IMR-90 (cell line): ENCODE measurements around the gene ASMTL. TPM values are rescaled to one million over a fixed set of nuclear protein-coding genes. Genes with fewer than 3 reads are reported as not detected.

ENCODE experiments used
- ATAC-seq: fragments of 200-7000 bp; cut with Tn5 transposase; 2 replicates; pipeline ENCODE4 v1.9.1; 2020; ENCODE audit warnings: low read depth, mild to moderate bottlenecking, moderate library complexity
- BruUV-seq: library from RNA; stranded (reverse); fragments of 400-500 nt; replicated peaks from 2 replicates; lab custom pipeline; 2021; lab: Mats Ljungman, UMichigan
- CTCF ChIA-PET: fragments of 300-600 bp; formaldehyde crosslinking; extraction: SDS; loops from one replicate; lab custom pipeline; 2021; ENCODE audit warnings: antibody characterized with exemption; lab: Yijun Ruan, JAX
- POLR2A ChIA-PET: fragments of 300-600 bp; sonication (Branson Sonifier 250); formaldehyde crosslinking; loops from one replicate; lab custom pipeline; 2022; ENCODE audit warnings: antibody characterized with exemption; ENCODE audit not compliant: unreplicated experiment; lab: Charles Lee
- DNase-seq: peaks from one replicate; pipeline ENCODE4 v3.0.0; 2013
- H2AFZ ChIP-seq: replicated peaks from 2 replicates; pipeline ENCODE3; 2013; ENCODE audit warnings: low read length, mild to moderate bottlenecking; ENCODE audit not compliant: poor library complexity
- H2AK5ac ChIP-seq: 2 replicates; pipeline ENCODE4 v1.6.1; 2013; ENCODE audit warnings: low read depth, low read length, inconsistent platforms
- H2AK9ac ChIP-seq: replicated peaks from 2 replicates; pipeline ENCODE3; 2013; ENCODE audit warnings: mild to moderate bottlenecking, low read depth, low read length, moderate library complexity; ENCODE audit not compliant: poor library complexity
- H2BK120ac ChIP-seq: 2 replicates; pipeline ENCODE4 v1.6.1; 2013; ENCODE audit warnings: low read depth, low read length, inconsistent platforms
- H2BK15ac ChIP-seq: 3 replicates; pipeline ENCODE4 v1.6.1; 2013; ENCODE audit warnings: low read depth, low read length, inconsistent platforms
- H2BK20ac ChIP-seq: 2 replicates; pipeline ENCODE4 v1.6.1; 2013; ENCODE audit warnings: low read depth, mild to moderate bottlenecking, inconsistent platforms, low read length, moderate library complexity
- H2BK5ac ChIP-seq: 2 replicates; pipeline ENCODE4 v1.6.1; 2013; ENCODE audit warnings: mild to moderate bottlenecking, low read depth, low read length, inconsistent platforms; ENCODE audit not compliant: poor library complexity, severe bottlenecking
- H3K14ac ChIP-seq: replicated peaks from 2 replicates; pipeline ENCODE4 v1.6.1; 2013; ENCODE audit warnings: low read depth, low read length, inconsistent platforms
- H3K18ac ChIP-seq: 2 replicates; pipeline ENCODE4 v1.6.1; 2013; ENCODE audit warnings: low read depth, low read length, control low read depth
- H3K23ac ChIP-seq: 2 replicates; pipeline ENCODE4 v1.6.1; 2013; ENCODE audit warnings: low read depth, low read length, inconsistent platforms
- H3K27ac ChIP-seq: 2 replicates; pipeline ENCODE4 v1.5.1; 2013; ENCODE audit warnings: mild to moderate bottlenecking, control low read depth, low read length; ENCODE audit not compliant: insufficient read depth
- H3K27me3 ChIP-seq: 2 replicates; pipeline ENCODE4 v1.6.1; 2013; ENCODE audit warnings: low read length; ENCODE audit not compliant: control insufficient read depth, insufficient read depth
- H3K36me3 ChIP-seq: 2 replicates; pipeline ENCODE4 v1.6.1; 2013; ENCODE audit warnings: low read length, mixed read lengths; ENCODE audit not compliant: control insufficient read depth, insufficient read depth
- H3K4ac ChIP-seq: 2 replicates; pipeline ENCODE4 v1.6.1; 2013; ENCODE audit warnings: low read depth, low read length, inconsistent platforms
- H3K4me1 ChIP-seq: 2 replicates; pipeline ENCODE4 v1.6.1; 2013; ENCODE audit warnings: low read length, mixed read lengths; ENCODE audit not compliant: control insufficient read depth, insufficient read depth
- H3K4me2 ChIP-seq: 2 replicates; pipeline ENCODE4 v1.6.1; 2013; ENCODE audit warnings: low read depth, mild to moderate bottlenecking, control low read depth, low read length, moderate library complexity
- H3K4me3 ChIP-seq: 2 replicates; pipeline ENCODE4 v1.5.1; 2013; ENCODE audit warnings: low read depth, mild to moderate bottlenecking, control low read depth, low read length, moderate library complexity; ENCODE audit not compliant: insufficient read depth
- H3K56ac ChIP-seq: 2 replicates; pipeline ENCODE4 v1.6.1; 2013; ENCODE audit warnings: low read length, inconsistent platforms; ENCODE audit not compliant: insufficient read depth; ENCODE audit errors: extremely low read depth
- H3K79me1 ChIP-seq, 2 experiments: 2 replicates each; pipeline ENCODE4 v1.6.1; 2013; ENCODE audit warnings: low read length in 2 of 2, inconsistent platforms in 1 of 2, low read depth in 1 of 2
- H3K9ac ChIP-seq: 2 replicates; pipeline ENCODE4 v1.6.1; 2013; ENCODE audit warnings: low read depth, low read length, control low read depth
- H3K9me1 ChIP-seq: 2 replicates; pipeline ENCODE4 v1.6.1; 2013; ENCODE audit warnings: low read length, inconsistent platforms; ENCODE audit not compliant: insufficient read depth
- H3K9me3 ChIP-seq: 2 replicates; pipeline ENCODE4 v1.6.1; 2013; ENCODE audit warnings: low read length; ENCODE audit not compliant: control insufficient read depth, insufficient read depth
- H4K20me1 ChIP-seq: 2 replicates; pipeline ENCODE4 v1.6.1; 2013; ENCODE audit warnings: low read length, inconsistent platforms; ENCODE audit not compliant: insufficient read depth
- H4K5ac ChIP-seq: 2 replicates; pipeline ENCODE4 v1.6.1; 2013; ENCODE audit warnings: mild to moderate bottlenecking, low read depth, low read length, control low read depth
- H4K8ac ChIP-seq, 2 experiments: 2 replicates each; pipeline ENCODE4 v1.6.1; 2013; ENCODE audit warnings: low read depth in 2 of 2, low read length in 2 of 2, control low read depth in 1 of 2, inconsistent platforms in 1 of 2
- H4K91ac ChIP-seq: 2 replicates; pipeline ENCODE4 v1.6.1; 2013; ENCODE audit warnings: low read depth, low read length, inconsistent platforms; ENCODE audit not compliant: insufficient read depth
- CHD1 ChIP-seq: IDR thresholded peaks from 2 replicates; pipeline ENCODE4 v1.6.1; 2012; ENCODE audit warnings: low read depth, low read length, improper control_type of control experiment
- CTCF ChIP-seq: conservative IDR thresholded peaks from 2 replicates; pipeline ENCODE4 v1.5.1; 2012; ENCODE audit warnings: mild to moderate bottlenecking, low read depth, low read length, improper control_type of control experiment
- ELK1 ChIP-seq: fragments of 150-350 bp; IDR thresholded peaks from 2 replicates; pipeline ENCODE4 v1.6.1; 2016; ENCODE audit warnings: low read depth, mild to moderate bottlenecking, low read length, moderate library complexity, borderline replicate concordance
- NFE2L2 ChIP-seq: fragments of 150-350 bp; IDR thresholded peaks from 2 replicates; pipeline ENCODE4 v1.6.1; 2016; ENCODE audit warnings: low read depth, mild to moderate bottlenecking, low read length
- POLR2A ChIP-seq: IDR thresholded peaks from 2 replicates; pipeline ENCODE4 v1.6.1; 2012; ENCODE audit warnings: mild to moderate bottlenecking, low read depth, low read length
- RAD21 ChIP-seq: IDR thresholded peaks from 2 replicates; pipeline ENCODE4 v1.6.1; 2012; ENCODE audit warnings: low read length, improper control_type of control experiment
- RCOR1 ChIP-seq: IDR thresholded peaks from 2 replicates; pipeline ENCODE4 v1.6.1; 2012; ENCODE audit warnings: mild to moderate bottlenecking, low read length, improper control_type of control experiment; ENCODE audit not compliant: insufficient replicate concordance
- RFX5 ChIP-seq: IDR thresholded peaks from 2 replicates; pipeline ENCODE4 v1.8.0; 2012; ENCODE audit warnings: low read depth, mild to moderate bottlenecking, low read length, moderate library complexity
- SMC3 ChIP-seq: fragments of 150-350 bp; IDR thresholded peaks from 2 replicates; pipeline ENCODE4 v1.6.1; 2016; ENCODE audit warnings: low read depth, mild to moderate bottlenecking, antibody characterized with exemption, low read length, moderate library complexity
- WGBS, 2 experiments: methylation state at CpG; one replicate each; pipeline versions ENCODE4 v1.1.5 to v1.1.7; 2013; ENCODE audit warnings: missing lambda C conversion rate in 2 of 2; ENCODE audit not compliant: insufficient read length in 1 of 2; ENCODE audit errors: extremely low coverage in 2 of 2; 5-methylcytosine and 5-hydroxymethylcytosine counted together
- dilution Hi-C: fragments of 300-500 bp; cut with HindIII; formaldehyde crosslinking; loops from one replicate; pipeline ENCODE4 v1.14.3; 2018; ENCODE audit warnings: low sequenced_read_pairs; ENCODE audit not compliant: unreplicated experiment
- in situ Hi-C: fragments of 300-500 bp; cut with MboI; formaldehyde crosslinking; loops from 3 replicates; pipeline ENCODE4 v1.14.3; 2019; ENCODE audit warnings: low sequenced_read_pairs, inconsistent platforms, mixed read lengths
- intact Hi-C: fragments of 100-400 bp; cut with micrococcal nuclease; formaldehyde crosslinking; loops from 2 replicates; pipeline ENCODE4 v1.10.0; 2022
- polyA plus RNA-seq, 3 experiments: library from polyadenylated mRNA; depleted of rRNA; stranded (reverse); fragments of >200 nt; gene quantifications; 2 replicates each; pipeline ENCODE4 v1.2.3, GENCODE V29; 2012; ENCODE audit warnings: low replicate concordance in 1 of 3
- total RNA-seq: library from RNA; depleted of rRNA; stranded (reverse); fragments of >200 nt; gene quantifications from 2 replicates; pipeline ENCODE4 v1.2.3, GENCODE V29; 2012

The ASMTL gene
- total and polyA plus RNA-seq, 2 of the 4 experiments (the other 2 are of a cell fraction), result 13.4 to 33.4 TPM

- no peak for TF ChIP-seq RAD21
These were observed 97.3 kb downstream of the ASMTL start (continued) for GRCh38 chrX:1355131-1356046.

GRCh38 chrX:1354036-1355019 lies 98.4 kb downstream of the ASMTL start:
- no peak overlapping the region for H2BK20ac ChIP-seq
- intact Hi-C loops (no loop called here), in situ Hi-C loops (no loop called here), dilution Hi-C loops (no loop called here)
- no peak overlapping the region for H2BK5ac ChIP-seq
- H3K9me3 ChIP-seq, result peaks cover 15% of the 10 kb centered on the region
- H3K56ac ChIP-seq, result no peak overlapping the region
- no peaks in the 10 kb centered on the region for H3K27me3 ChIP-seq
- ChIA-PET POLR2A (no interaction called here), CTCF (no interaction called here)
- peaks cover 8% of the 10 kb centered on the region for H3K36me3 ChIP-seq
- no peak overlapping the region for H2AFZ ChIP-seq
- no peak overlapping the region for H3K9ac ChIP-seq
- no peak overlapping the region for H3K18ac ChIP-seq
- no peak overlapping the region for H3K27ac ChIP-seq
- no peak for ATAC-seq
- no peak overlapping the region for H4K91ac ChIP-seq
- no peak overlapping the region for H2BK15ac ChIP-seq
- H4K20me1 ChIP-seq, result no peaks in the 10 kb centered on the region
- BruUV-seq, result no TSS peak
- H3K79me1 ChIP-seq, result no peaks in the 10 kb centered on the region
- no peak overlapping the region for H3K4ac ChIP-seq
- H2AK9ac ChIP-seq, result no peak overlapping the region
- no peak overlapping the region for H3K4me3 ChIP-seq
- H3K9me1 ChIP-seq, result no peaks in the 10 kb centered on the region
- no peak overlapping the region for H3K14ac ChIP-seq
- H3K4me2 ChIP-seq, result no peak overlapping the region
- no peak overlapping the region for H4K8ac ChIP-seq
- no peak overlapping the region for H2BK120ac ChIP-seq
- no peak for DNase-seq
- no peak overlapping the region for H4K5ac ChIP-seq
- 82% methylated on average over 7 of the region's 11 CpGs; no CpG with 5 or more reads in 1 of the 2 experiments for WGBS, 2 experiments
- H3K23ac ChIP-seq, result no peak overlapping the region
- no peak overlapping the region for H2AK5ac ChIP-seq
- no peaks in the 10 kb centered on the region for H3K4me1 ChIP-seq
- TF ChIP-seq POLR2A (no peak), RAD21 (no peak), NFE2L2 (no peak), SMC3 (no peak), CTCF (no peak), RCOR1 (no peak), ELK1 (no peak), RFX5 (no peak), CHD1 (no peak)
